GM18505 (cell line): ENCODE measurements around the gene SYK.
"Not testable (repeated sequence)": the region's sequence is repeated elsewhere in the genome, so short reads cannot be mapped to it uniquely, and the experiment has no call there.

ENCODE experiments used
- ATAC-seq: cut with Tn5 transposase; IDR thresholded peaks from one replicate; pipeline ENCODE4 v1.9.1; 2021; ENCODE audit not compliant: unreplicated experiment
- POLR2A ChIP-seq: IDR thresholded peaks from 4 replicates; pipeline ENCODE4 v1.6.1; 2011; ENCODE audit warnings: borderline replicate concordance; ENCODE audit not compliant: insufficient read depth, insufficient read length; ENCODE audit errors: extremely low read depth

Gene SYK

DNA sequence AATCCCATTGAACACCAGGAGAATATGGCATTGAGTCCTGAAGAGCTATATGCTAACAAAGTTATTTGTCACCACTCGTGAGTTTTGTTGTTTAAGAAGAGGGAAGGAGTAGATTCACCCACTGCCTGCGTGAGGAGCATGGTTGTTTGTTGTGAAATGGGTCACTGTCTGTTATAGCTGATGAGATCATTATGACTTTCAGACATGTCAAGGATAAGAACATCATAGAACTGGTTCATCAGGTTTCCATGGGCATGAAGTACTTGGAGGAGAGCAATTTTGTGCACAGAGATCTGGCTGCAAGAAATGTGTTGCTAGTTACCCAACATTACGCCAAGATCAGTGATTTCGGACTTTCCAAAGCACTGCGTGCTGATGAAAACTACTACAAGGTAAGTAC lies 76.9 kb downstream of the SYK start:
- ATAC-seq: no peak

DNA sequence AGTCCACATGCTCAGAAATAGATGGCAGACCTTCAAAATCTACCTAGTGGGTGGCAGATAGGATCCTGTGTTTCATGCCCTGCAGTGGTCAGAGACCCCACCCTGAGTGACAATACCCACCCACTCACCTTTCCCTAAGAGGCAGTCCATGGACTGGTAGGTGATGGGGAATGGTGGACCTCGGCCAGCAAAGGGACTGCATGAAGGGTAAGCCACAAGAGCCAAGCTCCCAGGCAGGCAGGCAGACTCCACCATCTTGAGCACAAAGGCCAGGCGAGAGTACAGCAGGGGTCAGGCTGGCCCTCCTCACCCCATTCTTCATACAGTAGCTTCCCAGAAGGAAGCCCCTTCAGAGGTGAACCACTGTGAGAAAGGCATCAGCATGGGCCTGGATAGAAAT lies 78.4 kb downstream of the SYK start:
- TF ChIP-seq POLR2A: no peak
- no peak for ATAC-seq

More for the DNA sequence above, 76.9 kb downstream of the SYK start:
- no peak for TF ChIP-seq POLR2A

DNA sequence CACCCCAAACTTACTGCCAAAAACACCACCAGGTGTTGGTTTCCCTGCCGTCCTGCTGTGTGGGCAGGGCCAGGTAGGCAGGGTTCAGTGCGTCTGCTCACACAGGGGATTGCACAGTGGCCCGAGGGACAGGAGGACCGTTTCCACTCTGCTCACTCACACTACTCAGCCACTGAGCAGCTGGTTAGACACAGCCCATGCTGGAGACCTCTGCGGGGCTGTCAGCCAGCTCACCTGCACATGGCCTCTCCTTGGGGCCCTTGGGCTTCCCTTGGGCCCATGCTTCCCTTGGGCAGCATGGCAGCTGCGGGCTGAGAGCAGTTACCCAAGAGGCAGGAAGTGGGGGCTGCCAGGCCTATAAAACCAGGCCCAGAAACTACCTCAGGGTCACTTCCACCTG lies 79.0 kb downstream of the SYK start:
- ATAC-seq: no peak
- TF ChIP-seq POLR2A: no peak

DNA sequence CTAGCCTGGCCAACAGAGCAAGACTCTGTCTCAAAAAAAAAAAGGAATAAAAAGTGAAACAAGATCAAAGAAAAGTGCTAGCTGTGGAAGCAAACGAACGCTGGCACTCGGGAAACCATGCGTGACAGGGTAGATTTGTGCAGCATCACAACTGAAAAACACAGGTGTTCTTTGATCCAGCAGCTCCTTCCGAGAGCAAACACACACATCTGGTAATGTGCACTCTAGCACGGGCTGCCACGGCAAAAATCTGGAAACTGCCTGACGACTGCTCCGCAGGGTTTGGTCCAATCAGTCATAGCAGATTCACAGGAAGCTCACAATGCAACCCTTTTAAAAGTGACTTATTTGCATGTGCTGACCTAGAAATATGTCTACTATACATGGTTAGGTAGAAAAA lies 80.0 kb downstream of the SYK start:
- TF ChIP-seq POLR2A: no peak
- peak; percentile 66 for ATAC-seq

DNA sequence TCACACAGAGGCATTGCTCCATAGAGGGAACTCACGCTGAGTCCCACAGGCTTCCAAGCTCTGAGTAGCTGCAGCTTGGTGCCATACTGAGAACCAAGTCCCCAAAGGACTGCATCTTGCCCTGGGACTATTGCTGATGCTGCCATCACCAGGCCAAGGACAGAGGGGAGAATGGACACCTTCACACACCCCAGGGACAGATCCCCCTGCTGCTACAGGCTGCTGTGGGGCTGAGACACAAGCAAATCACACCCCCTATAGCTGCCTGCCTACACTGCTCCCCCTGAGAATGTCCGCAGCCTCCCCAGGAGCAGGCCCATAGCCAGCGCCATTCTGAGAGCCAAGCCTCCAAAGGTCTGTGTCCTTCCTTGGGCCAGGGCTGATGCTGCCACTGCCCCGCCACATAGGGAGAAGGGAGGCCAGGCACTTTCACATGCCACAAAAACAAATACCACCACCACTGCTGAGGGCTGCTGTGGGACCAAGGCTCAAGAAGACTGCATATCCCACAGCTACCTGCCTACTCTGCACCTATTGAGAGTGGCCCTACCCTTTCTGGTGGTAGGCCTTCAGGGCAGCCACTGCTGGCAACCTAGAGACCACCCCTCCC lies 81.5 kb downstream of the SYK start:
- TF ChIP-seq POLR2A: no peak
- ATAC-seq: no peak

DNA sequence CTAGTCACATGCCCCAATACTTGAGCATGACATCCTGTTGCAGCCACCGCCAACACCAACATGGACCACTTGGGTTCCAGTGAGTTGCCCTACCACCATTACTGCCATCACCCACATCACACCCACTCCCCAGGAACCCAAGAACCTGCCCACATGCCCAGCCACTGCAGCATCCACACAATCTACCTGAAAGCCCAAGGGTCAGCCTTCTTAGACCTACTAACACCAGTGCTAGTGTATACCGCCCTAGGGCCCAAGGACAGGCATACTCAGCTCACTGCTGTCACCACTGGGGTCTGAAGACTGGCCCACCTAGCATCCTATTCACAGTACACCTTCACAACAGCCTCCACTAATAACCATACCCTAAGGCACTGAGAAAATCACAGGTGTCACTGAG lies 82.0 kb downstream of the SYK start:
- ATAC-seq: no peak
- no peak for TF ChIP-seq POLR2A

DNA sequence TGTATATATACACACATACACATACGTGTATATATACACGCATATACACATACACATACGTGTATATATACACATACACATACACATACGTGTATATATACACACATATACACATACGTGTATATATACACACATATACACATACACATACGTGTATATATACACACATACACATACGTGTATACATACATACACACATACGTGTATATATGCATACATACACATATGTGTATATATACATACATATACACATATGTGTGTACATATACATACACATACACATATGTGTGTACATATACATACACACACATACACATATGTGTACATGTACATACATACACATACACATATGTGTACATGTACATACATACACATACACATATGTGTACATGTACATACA lies 82.6 kb downstream of the SYK start:
- ATAC-seq: no peak
- TF ChIP-seq POLR2A: no peak

DNA sequence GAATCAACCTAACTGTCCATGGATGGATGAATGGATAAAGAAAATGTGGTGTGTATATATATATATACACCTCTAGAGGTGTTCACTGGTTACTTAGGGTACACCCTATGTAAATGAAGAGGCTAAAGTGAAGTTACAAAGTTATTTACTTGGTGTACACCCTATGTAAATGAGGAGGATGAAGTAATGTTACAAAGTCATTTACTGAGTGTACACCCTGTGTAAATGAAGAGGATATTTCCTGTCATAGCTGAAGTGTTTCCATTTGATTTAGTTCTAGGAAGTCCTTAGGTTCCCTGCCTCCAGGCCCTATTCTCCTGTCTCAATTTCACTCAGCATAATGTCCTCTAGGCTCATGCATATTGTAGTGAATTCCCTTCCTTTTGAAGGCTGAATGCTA lies 85.2 kb downstream of the SYK start:
- not testable (repeated sequence) for ATAC-seq

DNA sequence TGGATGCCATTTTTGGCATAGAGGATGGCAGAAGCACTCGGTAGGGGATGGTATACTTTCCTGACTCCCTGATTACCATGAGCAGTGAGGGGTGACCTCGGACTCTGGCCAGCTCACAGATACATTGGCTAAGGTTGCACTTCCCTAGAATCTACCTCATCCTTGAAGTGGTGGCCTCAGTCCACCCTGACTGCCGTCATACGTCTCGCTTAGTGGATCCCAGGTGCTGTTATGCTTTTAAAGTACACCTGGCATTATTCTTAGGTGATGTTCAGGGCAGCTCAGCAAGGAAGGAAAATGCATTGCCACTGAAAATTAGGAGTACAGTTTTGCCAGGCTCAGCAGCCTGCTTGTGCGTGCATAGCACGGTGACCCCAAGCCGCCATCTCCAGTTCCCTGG lies 87.3 kb downstream of the SYK start:
- no peak for TF ChIP-seq POLR2A
- ATAC-seq: no peak

DNA sequence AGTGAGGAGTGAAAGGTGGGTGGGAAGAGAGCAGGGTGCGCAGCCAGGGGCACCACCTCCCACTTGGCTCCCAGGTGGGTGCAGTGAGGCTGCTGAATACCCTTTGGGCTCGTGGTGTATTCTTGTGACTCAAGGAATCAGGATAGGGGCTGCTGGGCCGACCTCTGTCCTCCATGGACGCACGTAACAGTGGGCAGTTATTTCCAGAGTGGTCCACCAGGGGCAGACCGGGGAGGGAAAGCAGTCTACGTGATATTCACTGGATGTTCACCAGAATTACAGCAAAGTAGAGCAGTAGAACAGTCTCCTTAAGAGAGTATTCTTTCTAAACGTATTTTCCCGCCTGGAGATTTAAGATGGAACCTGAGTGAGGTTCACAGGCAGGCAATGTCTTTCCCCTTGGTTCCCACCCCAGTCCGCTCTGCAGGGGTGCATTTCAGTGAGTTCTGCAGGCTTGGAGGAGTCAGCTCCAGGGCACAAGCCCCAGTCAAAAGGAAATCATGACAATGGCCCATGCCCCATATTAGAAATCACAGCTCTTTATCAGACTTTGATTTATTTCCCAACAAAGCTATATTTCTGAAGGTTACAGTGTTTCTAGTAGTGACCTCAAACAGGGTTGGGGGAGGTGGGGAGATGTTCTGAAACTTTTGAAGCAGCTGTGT lies 88.7 kb downstream of the SYK start:
- no peak for TF ChIP-seq POLR2A
- no peak for ATAC-seq

DNA sequence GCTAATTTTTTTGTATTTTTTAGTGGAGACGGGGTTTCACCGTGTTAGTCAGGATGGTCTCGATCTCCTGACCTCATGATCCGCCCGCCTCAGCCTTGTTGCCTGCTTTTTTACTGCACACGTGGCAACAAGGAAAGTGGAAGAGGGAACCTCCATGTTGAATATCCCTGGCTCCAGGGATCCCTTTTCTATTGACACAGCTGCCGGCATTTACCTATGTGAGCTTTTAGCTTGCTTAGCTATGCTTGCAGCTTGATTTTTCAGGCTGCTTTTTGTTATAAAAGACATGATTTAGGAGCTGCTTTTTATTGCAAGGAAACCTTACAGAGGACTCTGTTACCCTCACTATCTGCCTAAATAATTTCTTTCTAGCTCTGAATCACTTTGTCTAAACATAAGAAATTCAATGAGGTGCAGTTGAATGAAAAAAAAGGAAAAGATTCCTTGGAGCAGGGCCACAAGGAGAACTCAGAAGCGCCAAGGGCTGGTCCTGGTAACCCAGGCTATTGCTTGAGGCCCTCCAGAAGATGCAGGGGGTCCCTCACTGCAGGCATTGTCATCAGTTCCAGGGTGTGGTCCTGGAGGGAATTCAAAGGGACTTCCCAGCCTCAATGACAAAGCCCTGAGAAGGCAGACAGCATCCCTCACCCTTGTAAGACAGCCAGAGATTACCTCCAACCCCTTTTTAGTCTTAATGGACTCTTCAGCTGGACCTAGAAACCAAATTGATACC lies 89.9 kb downstream of the SYK start:
- no peak for TF ChIP-seq POLR2A
- ATAC-seq: no peak

DNA sequence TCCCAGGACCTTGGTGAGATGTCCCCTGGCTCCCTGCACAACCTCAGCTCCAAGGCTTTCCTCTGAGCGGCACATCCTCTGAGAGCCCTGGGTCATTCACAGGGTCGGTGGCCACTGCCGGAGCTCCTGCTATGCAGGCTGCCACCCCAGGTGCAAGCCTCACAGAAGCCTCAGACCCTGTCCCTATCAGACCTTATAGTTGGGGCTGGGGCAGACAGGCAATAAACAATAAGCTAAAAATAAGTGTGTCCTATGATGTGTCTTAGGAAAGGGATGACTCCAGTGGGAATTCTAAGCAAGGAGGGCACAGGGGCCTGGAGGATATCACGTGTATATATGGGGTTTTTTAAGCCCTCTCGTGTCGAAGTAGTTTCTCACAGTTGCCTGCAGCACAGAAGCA lies 91.3 kb downstream of the SYK start:
- TF ChIP-seq POLR2A: no peak

DNA sequence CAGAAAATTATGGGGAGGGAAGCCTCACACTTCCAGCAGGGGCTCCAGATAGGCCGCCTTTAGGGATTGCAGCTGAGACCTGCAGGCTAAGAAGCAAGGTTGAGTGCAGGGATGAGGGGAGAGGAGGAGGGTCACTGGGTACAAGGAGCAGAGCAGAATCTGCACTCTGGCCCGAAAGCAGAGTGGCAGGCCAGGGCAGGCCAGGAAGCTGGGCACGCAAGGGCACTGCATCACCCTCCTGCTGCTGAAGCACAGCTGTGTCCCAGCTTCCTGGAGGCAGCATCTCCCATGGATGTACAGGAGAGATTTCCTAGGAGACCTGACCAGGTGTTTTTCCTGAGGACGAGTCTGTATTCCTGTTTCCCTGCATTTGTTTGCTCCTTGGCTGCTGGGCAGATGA lies 92.1 kb downstream of the SYK start:
- no peak for ATAC-seq
- TF ChIP-seq POLR2A: no peak

More for the DNA sequence above, 91.3 kb downstream of the SYK start:
- no peak for ATAC-seq
